Common myeloid progenitor, CD34-positive (primary cell): Measurements from ENCODE around the gene XRCC3.

Experiments
- CTCF ChIA-PET: fragments of 350-600 bp; sonication (Branson Sonifier 250); formaldehyde crosslinking; loops from one replicate; lab custom pipeline; 2021; ENCODE audit warnings: antibody characterized with exemption; lab: Charles Lee
- POLR2A ChIA-PET: fragments of 350-600 bp; sonication (Branson Sonifier 250); formaldehyde crosslinking; loops from one replicate; lab custom pipeline; 2021; ENCODE audit warnings: antibody characterized with exemption; lab: Charles Lee
- DNase-seq, 3 donors: peaks; one replicate each; pipeline versions ENCODE4 v3.0.0 to v3.0.0-alpha.2; 2013
- H3K27ac ChIP-seq, 2 experiments: 1 replicate in 1 of 2; 2 replicates in 1 of 2; pipeline ENCODE4 v1.7.0; 2013; ENCODE audit warnings: inconsistent platforms in 2 of 2, low read length in 2 of 2, mild to moderate bottlenecking in 2 of 2, low read depth in 1 of 2, moderate library complexity in 1 of 2; ENCODE audit not compliant: severe bottlenecking in 2 of 2, insufficient read depth in 1 of 2, poor library complexity in 1 of 2
- H3K27me3 ChIP-seq, 5 experiments: replicated peaks in 2 of 5; 1 replicate in 3 of 5; 2 replicates in 2 of 5; pipeline versions ENCODE4 v1.6.1 to v1.7.0; 2013; ENCODE audit warnings: low read length in 4 of 5, mild to moderate bottlenecking in 2 of 5, moderate library complexity in 2 of 5, inconsistent platforms in 1 of 5; ENCODE audit not compliant: insufficient read depth in 5 of 5, control insufficient read depth in 4 of 5
- H3K36me3 ChIP-seq, 4 experiments: 1 replicate in 2 of 4; 2 replicates in 2 of 4; pipeline versions ENCODE4 v1.6.1 to v1.7.0; 2013; ENCODE audit warnings: low read length in 3 of 4, control low read depth in 1 of 4, mild to moderate bottlenecking in 1 of 4; ENCODE audit not compliant: control insufficient read depth in 4 of 4, insufficient read depth in 4 of 4
- H3K4me1 ChIP-seq, 4 experiments: 1 replicate in 3 of 4; 2 replicates in 1 of 4; pipeline versions ENCODE4 v1.6.1 to v1.7.1; 2013; ENCODE audit warnings: low read length in 3 of 4, mild to moderate bottlenecking in 3 of 4, control low read depth in 1 of 4, inconsistent platforms in 1 of 4, moderate library complexity in 1 of 4; ENCODE audit not compliant: control insufficient read depth in 4 of 4, insufficient read depth in 4 of 4; ENCODE audit errors: control extremely low read depth in 1 of 4
- H3K4me3 ChIP-seq, 7 experiments: 1 replicate in 4 of 7; 2 replicates in 3 of 7; pipeline versions ENCODE4 v1.5.1 to v1.7.0; 2013; ENCODE audit warnings: mild to moderate bottlenecking in 7 of 7, low read length in 6 of 7, moderate library complexity in 6 of 7, inconsistent platforms in 2 of 7, low read depth in 2 of 7, control low read depth in 1 of 7; ENCODE audit not compliant: insufficient read depth in 4 of 7, control insufficient read depth in 1 of 7; ENCODE audit errors: extremely low read depth in 1 of 7
- H3K9me3 ChIP-seq, 5 experiments: 1 replicate in 4 of 5; 2 replicates in 1 of 5; pipeline versions ENCODE4 v1.6.1 to v1.7.1; 2013; ENCODE audit warnings: low read length in 4 of 5, mild to moderate bottlenecking in 2 of 5, inconsistent platforms in 1 of 5, low read depth in 1 of 5, moderate library complexity in 1 of 5; ENCODE audit not compliant: control insufficient read depth in 4 of 5, insufficient read depth in 2 of 5; ENCODE audit errors: control extremely low read depth in 1 of 5
- WGBS: methylation state at CpG from one replicate; pipeline ENCODE4 v1.1.5; 2013; ENCODE audit not compliant: insufficient coverage; 5-methylcytosine and 5-hydroxymethylcytosine counted together

XRCC3 gene

GRCh38 chr14:103668117-103668516 lies 47.1 kb downstream of the XRCC3 start:
- ChIA-PET CTCF (interaction anchor here (0.6 to 1.6 kb wide), 7 partner anchors 9 to 147 kb away, joined by 3 to 6 read pairs (median 3); no protein-coding TSS in a partner anchor), POLR2A (no interaction called here)
- H3K4me3 ChIP-seq, result no peak overlapping the region
- WGBS, result 100% methylated on average over 2 of the region's 3 CpGs
- no peaks in the 10 kb centered on the region for H3K9me3 ChIP-seq
- H3K4me1 ChIP-seq, result no peaks in the 10 kb centered on the region
- no peak for DNase-seq
- no peaks in the 10 kb centered on the region for H3K27me3 ChIP-seq
- no peak overlapping the region for H3K27ac ChIP-seq
- peaks cover 20 to 72% (median 49%) of the 10 kb centered on the region in 4 experiments for H3K36me3 ChIP-seq

GRCh38 chr14:103667671-103668070 lies 47.6 kb downstream of the XRCC3 start:
- no peak for DNase-seq
- ChIA-PET POLR2A (interaction anchor here (0.5 kb wide), 1 partner anchor 87 kb away, joined by 3 read pairs; no protein-coding TSS in a partner anchor), CTCF (interaction anchor here (0.6 to 1.6 kb wide), 5 partner anchors 12 to 146 kb away, joined by 3 to 5 read pairs (median 3); no protein-coding TSS in a partner anchor)
- H3K4me1 ChIP-seq, result no peaks in the 10 kb centered on the region
- H3K4me3 ChIP-seq, result no peak overlapping the region
- H3K9me3 ChIP-seq, result no peaks in the 10 kb centered on the region
- no peaks in the 10 kb centered on the region for H3K27me3 ChIP-seq
- peaks cover 18 to 69% (median 46%) of the 10 kb centered on the region in 4 experiments for H3K36me3 ChIP-seq
- no peak overlapping the region for H3K27ac ChIP-seq
- 100% methylated on average over 1 of the region's 4 CpGs for WGBS

- CTCF ChIA-PET, result interaction anchor here (1.2 kb wide), 1 partner anchor 16 kb away, joined by 4 read pairs; no protein-coding TSS in a partner anchor
- DNase-seq, result no peak
- no peaks in the 10 kb centered on the region for H3K9me3 ChIP-seq
- H3K27ac ChIP-seq, result no peak overlapping the region
- H3K4me3 ChIP-seq, result no peak overlapping the region
- H3K36me3 ChIP-seq, result peaks cover 28 to 72% (median 49%) of the 10 kb centered on the region in 4 experiments
- POLR2A ChIA-PET, result interaction anchor here (1.0 kb wide), 1 partner anchor 19 kb away, joined by 5 read pairs; no protein-coding TSS in a partner anchor
- no peaks in the 10 kb centered on the region for H3K4me1 ChIP-seq
- no peaks in the 10 kb centered on the region for H3K27me3 ChIP-seq
- WGBS, result 98% methylated on average over 7 of the region's 13 CpGs
Measured at GRCh38 chr14:103663506-103663905, 51.7 kb downstream of the XRCC3 start.

- DNase-seq, result no peak
- H3K27ac ChIP-seq, result no peak overlapping the region
- CTCF ChIA-PET, result interaction anchor here (1.2 kb wide), 1 partner anchor 17 kb away, joined by 4 read pairs; no protein-coding TSS in a partner anchor
- WGBS, result 97% methylated on average over 14 of the region's 17 CpGs
- H3K9me3 ChIP-seq, result no peaks in the 10 kb centered on the region
- no peak overlapping the region for H3K4me3 ChIP-seq
- H3K36me3 ChIP-seq, result peaks cover 29 to 71% (median 48%) of the 10 kb centered on the region in 4 experiments
- H3K27me3 ChIP-seq, result no peaks in the 10 kb centered on the region
- H3K4me1 ChIP-seq, result no peaks in the 10 kb centered on the region
- POLR2A ChIA-PET, result interaction anchor here (1.0 kb wide), 1 partner anchor 20 kb away, joined by 5 read pairs; no protein-coding TSS in a partner anchor
Measured at GRCh38 chr14:103662591-103662990, 52.7 kb downstream of the XRCC3 start.

- no peaks in the 10 kb centered on the region for H3K27me3 ChIP-seq
- ChIA-PET POLR2A (no interaction called here), CTCF (interaction anchor here (1.1 kb wide), 1 partner anchor 10 kb away, joined by 4 read pairs; no protein-coding TSS in a partner anchor)
- H3K27ac ChIP-seq, result no peak overlapping the region
- H3K4me1 ChIP-seq, result no peaks in the 10 kb centered on the region
- no peaks in the 10 kb centered on the region for H3K9me3 ChIP-seq
- DNase-seq, result no peak
- peaks cover 30 to 75% (median 50%) of the 10 kb centered on the region in 4 experiments for H3K36me3 ChIP-seq
- over 99% methylated on average over 9 of the region's 10 CpGs for WGBS
- no peak overlapping the region for H3K4me3 ChIP-seq
Measured at GRCh38 chr14:103662029-103662428, 53.2 kb downstream of the XRCC3 start.

- no peak for DNase-seq
- Histone ChIP-seq H3K4me3 (no peak overlapping the region), H3K27ac (no peak overlapping the region), H3K36me3 (peaks cover 30 to 88% (median 63%) of the 10 kb centered on the region in 4 experiments), H3K9me3 (no peaks in the 10 kb centered on the region), H3K4me1 (no peaks in the 10 kb centered on the region), H3K27me3 (no peaks in the 10 kb centered on the region)
- WGBS, result 75% methylated on average over 4 of the region's 7 CpGs
- CTCF ChIA-PET, result no interaction called here
- POLR2A ChIA-PET, result interaction anchor here (0.6 kb wide), 1 partner anchor 35 kb away, joined by 3 read pairs; no protein-coding TSS in a partner anchor
Measured at GRCh38 chr14:103659631-103660030, 55.6 kb downstream of the XRCC3 start.

GRCh38 chr14:103657471-103657870 lies 57.8 kb downstream of the XRCC3 start:
- WGBS, result 96% methylated on average over 12 of the region's 13 CpGs
- Histone ChIP-seq H3K4me1 (no peaks in the 10 kb centered on the region), H3K27me3 (no peaks in the 10 kb centered on the region), H3K27ac (no peak overlapping the region), H3K9me3 (no peaks in the 10 kb centered on the region), H3K36me3 (peaks cover 29 to 78% (median 62%) of the 10 kb centered on the region in 4 experiments), H3K4me3 (no peak overlapping the region)
- POLR2A ChIA-PET, result no interaction called here
- DNase-seq, result no peak
- CTCF ChIA-PET, result interaction anchor here (1.1 to 1.8 kb wide), 2 partner anchors 15 to 22 kb away, joined by 3 to 5 read pairs; no protein-coding TSS in a partner anchor
